Measurements from ENCODE around the gene IGSF21. TPM values are rescaled to one million over a fixed set of nuclear protein-coding genes. Genes with fewer than 3 reads are reported as not detected.

IGSF21 gene
- total RNA-seq, 6 experiments from 2014 or later: not detected

- Mint-ChIP-seq H3K4me3 (no peak overlapping the region), H3K27ac (no peak overlapping the region), H3K27me3 (ENCODE audit: insufficient read depth) (no peaks in the 10 kb centered on the region), H3K9me3 (peaks cover 66% of the 10 kb centered on the region), H3K36me3 (ENCODE audit: low read depth) (no peaks in the 10 kb centered on the region), H3K4me1 (ENCODE audit: low read depth) (no peaks in the 10 kb centered on the region)
- TF ChIP-seq, protein P1, sequence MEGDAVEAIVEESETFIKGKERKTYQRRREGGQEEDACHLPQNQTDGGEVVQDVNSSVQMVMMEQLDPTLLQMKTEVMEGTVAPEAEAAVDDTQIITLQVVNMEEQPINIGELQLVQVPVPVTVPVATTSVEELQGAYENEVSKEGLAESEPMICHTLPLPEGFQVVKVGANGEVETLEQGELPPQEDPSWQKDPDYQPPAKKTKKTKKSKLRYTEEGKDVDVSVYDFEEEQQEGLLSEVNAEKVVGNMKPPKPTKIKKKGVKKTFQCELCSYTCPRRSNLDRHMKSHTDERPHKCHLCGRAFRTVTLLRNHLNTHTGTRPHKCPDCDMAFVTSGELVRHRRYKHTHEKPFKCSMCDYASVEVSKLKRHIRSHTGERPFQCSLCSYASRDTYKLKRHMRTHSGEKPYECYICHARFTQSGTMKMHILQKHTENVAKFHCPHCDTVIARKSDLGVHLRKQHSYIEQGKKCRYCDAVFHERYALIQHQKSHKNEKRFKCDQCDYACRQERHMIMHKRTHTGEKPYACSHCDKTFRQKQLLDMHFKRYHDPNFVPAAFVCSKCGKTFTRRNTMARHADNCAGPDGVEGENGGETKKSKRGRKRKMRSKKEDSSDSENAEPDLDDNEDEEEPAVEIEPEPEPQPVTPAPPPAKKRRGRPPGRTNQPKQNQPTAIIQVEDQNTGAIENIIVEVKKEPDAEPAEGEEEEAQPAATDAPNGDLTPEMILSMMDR (IDR thresholded peaks at IDR 0.05): no peak
- no peak for DNase-seq
These were observed 233.2 kb downstream of the IGSF21 start for GRCh38 chr1:18340787-18341186.

GRCh38 chr1:18341291-18342069 lies 233.9 kb downstream of the IGSF21 start:
- TF ChIP-seq, protein P1 (IDR thresholded peaks at IDR 0.05): no peak
- Mint-ChIP-seq H3K4me3 (no peak overlapping the region), H3K27ac (no peak overlapping the region), H3K36me3 (ENCODE audit: low read depth) (no peaks in the 10 kb centered on the region), H3K9me3 (peaks cover 69% of the 10 kb centered on the region), H3K4me1 (ENCODE audit: low read depth) (no peaks in the 10 kb centered on the region), H3K27me3 (ENCODE audit: insufficient read depth) (peaks cover 1% of the 10 kb centered on the region; the same call in 1 of the 2 replicates)
- DNase-seq: no peak

DNA sequence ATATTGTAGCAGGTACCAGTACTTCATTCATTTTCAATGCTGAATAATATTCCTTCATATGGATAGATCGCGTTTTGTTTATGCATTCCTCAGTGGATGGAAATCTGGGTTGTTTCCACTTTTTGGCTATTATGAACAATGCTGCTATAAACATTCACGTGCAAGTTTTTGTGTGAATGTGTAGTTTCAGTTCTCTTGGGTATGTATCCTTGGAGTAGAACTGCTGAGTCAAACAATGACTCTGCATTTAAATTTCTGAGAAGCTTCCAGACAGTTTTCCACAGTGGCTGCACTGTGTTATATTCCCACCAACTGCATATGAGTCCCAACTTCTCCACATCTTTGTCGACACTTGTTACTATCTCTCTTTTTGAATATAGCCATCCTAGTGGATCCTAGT lies 235.1 kb downstream of the IGSF21 start:
- no peaks in the 10 kb centered on the region for H3K4me1 Mint-ChIP-seq (ENCODE audit: low read depth)
- TF ChIP-seq, protein P1 (IDR thresholded peaks at IDR 0.05): no peak
- H3K27me3 Mint-ChIP-seq (ENCODE audit: insufficient read depth): peaks cover 1% of the 10 kb centered on the region; the same call in 1 of the 2 replicates
- DNase-seq: no peak
- no peak overlapping the region for H3K4me3 Mint-ChIP-seq
- no peak overlapping the region for H3K27ac Mint-ChIP-seq
- H3K36me3 Mint-ChIP-seq (ENCODE audit: low read depth): no peaks in the 10 kb centered on the region
- H3K9me3 Mint-ChIP-seq: peaks cover 57% of the 10 kb centered on the region

GRCh38 chr1:18343581-18343980 lies 236.0 kb downstream of the IGSF21 start:
- H3K4me3 Mint-ChIP-seq: no peak overlapping the region
- no peak overlapping the region for H3K27ac Mint-ChIP-seq
- H3K36me3 Mint-ChIP-seq (ENCODE audit: low read depth): no peaks in the 10 kb centered on the region

GRCh38 chr1:18344755-18345154 lies 237.2 kb downstream of the IGSF21 start:
- Mint-ChIP-seq H3K4me3 (no peak overlapping the region), H3K27me3 (ENCODE audit: insufficient read depth) (peaks cover 1% of the 10 kb centered on the region; the same call in 1 of the 2 replicates), H3K4me1 (ENCODE audit: low read depth) (no peaks in the 10 kb centered on the region), H3K9me3 (peaks cover 52% of the 10 kb centered on the region), H3K36me3 (ENCODE audit: low read depth) (no peaks in the 10 kb centered on the region), H3K27ac (no peak overlapping the region)
- DNase-seq: no peak
- TF ChIP-seq, protein P1 (IDR thresholded peaks at IDR 0.05): no peak

More at GRCh38 chr1:18343581-18343980, 236.0 kb downstream of the IGSF21 start:
- DNase-seq: no peak
- Mint-ChIP-seq H3K9me3 (peaks cover 49% of the 10 kb centered on the region), H3K4me1 (ENCODE audit: low read depth) (no peaks in the 10 kb centered on the region), H3K27me3 (ENCODE audit: insufficient read depth) (peaks cover 1% of the 10 kb centered on the region; the same call in 1 of the 2 replicates)
- TF ChIP-seq, protein P1 (IDR thresholded peaks at IDR 0.05): no peak
